Measurements from ENCODE around the gene LBX1. TPM values are rescaled to one million over a fixed set of nuclear protein-coding genes. Genes with fewer than 3 reads are reported as not detected.

LBX1 gene
- polyA plus RNA-seq, 1 donor from 2014 or later, result not detected

DNA sequence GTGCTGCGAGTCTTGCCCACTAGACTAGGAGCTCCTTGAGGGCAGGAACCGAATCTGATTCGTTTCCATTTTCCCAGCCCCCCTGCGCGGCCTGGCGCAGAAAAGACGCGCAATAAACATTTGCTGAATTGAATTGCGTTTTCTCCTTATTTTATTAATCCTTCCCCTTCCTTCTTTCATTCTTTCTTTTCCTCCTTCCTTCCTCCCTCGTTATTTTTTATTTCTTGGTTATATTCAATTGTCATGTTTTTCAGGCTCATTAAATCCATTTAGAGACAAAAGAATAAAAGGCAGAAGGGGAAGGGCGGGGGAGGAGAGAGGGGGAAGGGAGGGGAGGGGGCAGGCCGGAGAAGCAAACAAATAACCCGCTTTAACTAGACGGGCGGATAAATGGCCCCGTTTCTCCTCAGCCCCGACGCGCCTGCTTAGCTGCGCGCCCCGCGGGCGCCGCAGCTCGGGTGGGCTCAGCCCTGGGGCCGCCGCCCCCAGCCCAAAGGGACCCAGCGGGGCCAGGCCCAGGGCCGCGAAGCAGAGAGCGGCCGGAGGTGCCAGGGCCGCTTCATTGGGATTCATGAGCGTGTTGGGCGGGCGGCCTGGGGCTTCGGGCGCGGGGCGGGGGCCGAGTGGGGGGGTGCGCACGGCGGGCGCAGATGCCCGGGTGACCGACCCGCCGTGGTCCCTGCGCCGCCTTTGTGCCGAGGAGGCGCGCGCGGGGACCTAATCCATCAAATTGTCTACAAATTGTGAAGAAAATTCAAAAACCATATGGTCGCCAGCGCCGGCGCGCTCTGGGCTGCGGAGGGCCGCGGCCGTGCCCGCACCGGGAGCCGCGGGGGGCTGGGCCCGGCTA is 5.0 kb downstream of the LBX1 start:
- Histone ChIP-seq H3F3A (ENCODE audit: insufficient read depth, low read length, poor library complexity, severe bottlenecking) (no peaks in the 10 kb centered on the region), H3K27me3 (ENCODE audit: insufficient read depth, low read depth, low read length) (peaks cover 99% of the 10 kb centered on the region), H3K9me3 (ENCODE audit: low read length) (no peaks in the 10 kb centered on the region), H3K79me2 (replicated peaks; ENCODE audit: insufficient read depth, low read length) (no peaks in the 10 kb centered on the region), H3K36me3 (ENCODE audit: insufficient read depth, low read length) (no peaks in the 10 kb centered on the region), H3K9me2 (ENCODE audit: insufficient read depth, low read length) (no peaks in the 10 kb centered on the region), H3K4me2 (ENCODE audit: low read length) (no peak overlapping the region), H3K9ac (ENCODE audit: low read length) (no peak overlapping the region), H2AFZ (ENCODE audit: low read depth, low read length) (no peak overlapping the region), H4K20me1 (ENCODE audit: insufficient read depth) (no peaks in the 10 kb centered on the region), H3K27ac (ENCODE audit: low read length) (no peak overlapping the region), H3K4me3 (ENCODE audit: low read length) (no peak overlapping the region)
- TF ChIP-seq REST (IDR thresholded peaks at IDR 0.05; ENCODE audit: borderline replicate concordance), result no peak
- TF ChIP-seq POLR2AphosphoS5 (IDR thresholded peaks at IDR 0.05), result peak; percentile 45

GRCh38 chr10:101223274-101224059 is 5.8 kb downstream of the LBX1 start:
- no peak overlapping the region for H2AFZ ChIP-seq (ENCODE audit: low read depth, low read length)
- no peaks in the 10 kb centered on the region for H3K9me3 ChIP-seq (ENCODE audit: low read length)
- H3K27ac ChIP-seq (ENCODE audit: low read length), result no peak overlapping the region
- peaks cover 100% of the 10 kb centered on the region for H3K27me3 ChIP-seq (ENCODE audit: insufficient read depth, low read depth, low read length)
- H3K9me2 ChIP-seq (ENCODE audit: insufficient read depth, low read length), result no peaks in the 10 kb centered on the region
- TF ChIP-seq EZH2 (IDR thresholded peaks at IDR 0.05; ENCODE audit: borderline replicate concordance, insufficient read depth, low read length, poor library complexity, severe bottlenecking) (peak; percentile 86), EP300 (conservative IDR thresholded peaks at IDR 0.05; ENCODE audit: poor library complexity, severe bottlenecking) (no peak), POLR2AphosphoS5 (IDR thresholded peaks at IDR 0.05) (no peak)
- no peaks in the 10 kb centered on the region for H4K20me1 ChIP-seq (ENCODE audit: insufficient read depth)
- H3K79me2 ChIP-seq (replicated peaks; ENCODE audit: insufficient read depth, low read length), result no peaks in the 10 kb centered on the region
- H3K4me3 ChIP-seq (ENCODE audit: low read length), result no peak overlapping the region
- H3K36me3 ChIP-seq (ENCODE audit: insufficient read depth, low read length), result no peaks in the 10 kb centered on the region
- no peaks in the 10 kb centered on the region for H3F3A ChIP-seq (ENCODE audit: insufficient read depth, low read length, poor library complexity, severe bottlenecking)
- no peak overlapping the region for H3K4me2 ChIP-seq (ENCODE audit: low read length)
- no peak overlapping the region for H3K9ac ChIP-seq (ENCODE audit: low read length)

DNA sequence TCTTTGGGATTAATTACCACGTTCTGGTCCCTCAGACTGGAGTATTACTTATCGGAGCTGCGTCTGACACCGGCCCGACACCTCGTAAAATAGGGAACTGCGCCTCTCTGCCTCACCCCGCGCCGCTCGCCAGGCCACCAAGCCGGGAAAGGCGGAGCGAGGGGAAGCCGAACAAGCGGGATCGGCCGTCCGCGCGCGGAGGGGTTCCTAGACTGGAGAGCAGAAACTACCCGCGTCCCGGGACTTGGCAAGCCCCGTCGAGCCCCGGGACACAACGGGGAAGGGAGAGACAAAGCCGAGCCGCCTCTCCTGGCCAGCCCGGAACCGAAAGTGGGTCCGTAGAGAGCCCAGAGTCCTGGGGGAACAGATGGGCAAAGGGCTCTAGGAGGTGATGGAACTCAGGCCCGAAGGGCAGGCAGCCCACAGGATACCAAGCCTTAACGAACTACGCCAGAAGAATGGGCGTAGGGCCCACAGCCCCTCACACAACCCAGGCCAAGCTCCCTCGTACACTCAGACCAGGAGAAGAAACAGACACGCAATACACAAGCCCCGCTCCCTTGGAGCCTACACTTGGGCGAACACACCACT is 6.5 kb downstream of the LBX1 start:
- Histone ChIP-seq H3K79me2 (replicated peaks; ENCODE audit: insufficient read depth, low read length) (no peaks in the 10 kb centered on the region), H3K4me2 (ENCODE audit: low read length) (no peak overlapping the region), H3K27me3 (ENCODE audit: insufficient read depth, low read depth, low read length) (peaks cover 100% of the 10 kb centered on the region), H3K9me2 (ENCODE audit: insufficient read depth, low read length) (no peaks in the 10 kb centered on the region), H3K9me3 (ENCODE audit: low read length) (no peaks in the 10 kb centered on the region), H4K20me1 (ENCODE audit: insufficient read depth) (no peaks in the 10 kb centered on the region), H3K36me3 (ENCODE audit: insufficient read depth, low read length) (no peaks in the 10 kb centered on the region), H2AFZ (ENCODE audit: low read depth, low read length) (no peak overlapping the region), H3K4me3 (ENCODE audit: low read length) (no peak overlapping the region), H3K9ac (ENCODE audit: low read length) (no peak overlapping the region), H3K27ac (ENCODE audit: low read length) (no peak overlapping the region), H3F3A (ENCODE audit: insufficient read depth, low read length, poor library complexity, severe bottlenecking) (no peaks in the 10 kb centered on the region)
- TF ChIP-seq MXI1 (conservative IDR thresholded peaks at IDR 0.05; ENCODE audit: poor library complexity, severe bottlenecking) (no peak), POLR2AphosphoS5 (IDR thresholded peaks at IDR 0.05) (peak; percentile 5), REST (IDR thresholded peaks at IDR 0.05; ENCODE audit: borderline replicate concordance) (no peak), RAD21 (conservative IDR thresholded peaks at IDR 0.05) (no peak), TAF1 (IDR thresholded peaks at IDR 0.05; ENCODE audit: low read depth) (no peak), SMC3 (conservative IDR thresholded peaks at IDR 0.05; ENCODE audit: poor library complexity) (no peak)
